PC-9 (cell line): ENCODE data around the gene PRRT1B. TPM values are rescaled to one million over a fixed set of nuclear protein-coding genes. Genes with fewer than 3 reads are reported as not detected.

ENCODE experiments used
- BruUV-seq: library from RNA; stranded (reverse); fragments of 400-500 nt; replicated peaks from 2 replicates; lab custom pipeline; 2021; lab: Mats Ljungman, UMichigan
- CTCF ChIA-PET: fragments of 300-600 bp; sonication (Branson Sonifier 250); formaldehyde crosslinking; loops from one replicate; lab custom pipeline; 2022; ENCODE audit warnings: antibody characterized with exemption; lab: Charles Lee
- POLR2A ChIA-PET: fragments of 300-600 bp; sonication (Branson Sonifier 250); formaldehyde crosslinking; loops from one replicate; lab custom pipeline; 2022; ENCODE audit warnings: antibody characterized with exemption; ENCODE audit not compliant: unreplicated experiment; lab: Charles Lee
- DNase-seq, 2 experiments: peaks; one replicate each; pipeline versions ENCODE4 v3.0.0 to v3.0.0-alpha.2; 2015 to 2022; ENCODE audit warnings: mixed read lengths in 1 of 2
- H2AFZ ChIP-seq: fragments of 200-600 bp; sonication (generic); 2 replicates; pipeline ENCODE4 v1.8.1; 2017; ENCODE audit warnings: antibody characterized with exemption
- H3F3A ChIP-seq: fragments of 200-600 bp; sonication (generic); 2 replicates; pipeline ENCODE4 v1.8.1; 2017; ENCODE audit warnings: antibody characterized with exemption, mild to moderate bottlenecking, low read depth; ENCODE audit not compliant: insufficient read depth
- H3K27ac ChIP-seq: fragments of 200-600 bp; sonication (generic); 2 replicates; pipeline ENCODE4 v1.6.1; 2016; ENCODE audit warnings: mixed run types
- H3K27me3 ChIP-seq: fragments of 200-600 bp; sonication (generic); 2 replicates; pipeline ENCODE4 v1.6.1; 2016; ENCODE audit warnings: low read depth, mixed run types; ENCODE audit not compliant: insufficient read depth
- H3K36me3 ChIP-seq: fragments of 200-600 bp; sonication (generic); 2 replicates; pipeline ENCODE4 v1.6.1; 2016; ENCODE audit warnings: low read depth, mixed run types
- H3K4me1 ChIP-seq: fragments of 200-600 bp; sonication (generic); replicated peaks from 2 replicates; pipeline ENCODE4 v1.6.1; 2016; ENCODE audit warnings: mixed run types; ENCODE audit not compliant: insufficient read depth
- H3K4me2 ChIP-seq: fragments of 200-600 bp; sonication (generic); 2 replicates; pipeline ENCODE4 v1.6.1; 2017; ENCODE audit warnings: mixed run types
- H3K4me3 ChIP-seq: fragments of 200-600 bp; sonication (generic); 2 replicates; pipeline ENCODE4 v1.6.1; 2016; ENCODE audit warnings: mixed run types
- H3K79me2 ChIP-seq: fragments of 200-600 bp; sonication (generic); 2 replicates; pipeline ENCODE4 v1.6.1; 2017; ENCODE audit warnings: low read depth, mixed run types
- H3K9me2 ChIP-seq: fragments of 200-600 bp; sonication (generic); 2 replicates; pipeline ENCODE4 v1.8.1; 2017; ENCODE audit warnings: mild to moderate bottlenecking; ENCODE audit not compliant: insufficient read depth
- H3K9me3 ChIP-seq: fragments of 200-600 bp; sonication (generic); 2 replicates; pipeline ENCODE4 v1.8.1; 2016; ENCODE audit warnings: low read depth; ENCODE audit not compliant: insufficient read depth
- H4K20me1 ChIP-seq: fragments of 200-600 bp; sonication (generic); 2 replicates; pipeline ENCODE4 v1.8.1; 2017; ENCODE audit not compliant: insufficient read depth
- EZH2 ChIP-seq: fragments of 200-600 bp; sonication (generic); IDR thresholded peaks from 2 replicates; pipeline ENCODE4 v1.8.0; 2017; ENCODE audit warnings: antibody characterized with exemption, low read depth
- intact Hi-C: fragments of 100-400 bp; cut with micrococcal nuclease; formaldehyde crosslinking; loops from one replicate; pipeline ENCODE4 v1.10.0; 2022; ENCODE audit not compliant: unreplicated experiment
- total RNA-seq: library from RNA; stranded (reverse); gene quantifications from 2 replicates; pipeline ENCODE4 v1.2.3, GENCODE V29; 2021
- TF ChIP-seq, protein P1 (sequence below): fragments of 200-600 bp; sonication (generic); conservative IDR thresholded peaks from 2 replicates; pipeline ENCODE4 v1.6.1; 2017; ENCODE audit warnings: mixed run types, antibody characterized with exemption, mild to moderate bottlenecking, moderate library complexity

The PRRT1B gene
- total RNA-seq, 1 experiment from 2014 or later: not detected

GRCh38 chr9:131499254-131499767 is 46.0 kb upstream of the PRRT1B start:
- no peaks in the 10 kb centered on the region for H3K27me3 ChIP-seq
- POLR2A ChIA-PET: no interaction called here
- peaks cover 21% of the 10 kb centered on the region; the same call in 1 of the 2 replicates for H3F3A ChIP-seq
- CTCF ChIA-PET: no interaction called here
- H3K4me1 ChIP-seq: no peaks in the 10 kb centered on the region
- no peak for TF ChIP-seq EZH2
- TF ChIP-seq, protein P1, sequence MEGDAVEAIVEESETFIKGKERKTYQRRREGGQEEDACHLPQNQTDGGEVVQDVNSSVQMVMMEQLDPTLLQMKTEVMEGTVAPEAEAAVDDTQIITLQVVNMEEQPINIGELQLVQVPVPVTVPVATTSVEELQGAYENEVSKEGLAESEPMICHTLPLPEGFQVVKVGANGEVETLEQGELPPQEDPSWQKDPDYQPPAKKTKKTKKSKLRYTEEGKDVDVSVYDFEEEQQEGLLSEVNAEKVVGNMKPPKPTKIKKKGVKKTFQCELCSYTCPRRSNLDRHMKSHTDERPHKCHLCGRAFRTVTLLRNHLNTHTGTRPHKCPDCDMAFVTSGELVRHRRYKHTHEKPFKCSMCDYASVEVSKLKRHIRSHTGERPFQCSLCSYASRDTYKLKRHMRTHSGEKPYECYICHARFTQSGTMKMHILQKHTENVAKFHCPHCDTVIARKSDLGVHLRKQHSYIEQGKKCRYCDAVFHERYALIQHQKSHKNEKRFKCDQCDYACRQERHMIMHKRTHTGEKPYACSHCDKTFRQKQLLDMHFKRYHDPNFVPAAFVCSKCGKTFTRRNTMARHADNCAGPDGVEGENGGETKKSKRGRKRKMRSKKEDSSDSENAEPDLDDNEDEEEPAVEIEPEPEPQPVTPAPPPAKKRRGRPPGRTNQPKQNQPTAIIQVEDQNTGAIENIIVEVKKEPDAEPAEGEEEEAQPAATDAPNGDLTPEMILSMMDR: no peak
- H3K27ac ChIP-seq: no peak overlapping the region
- DNase-seq: no peak
- no peaks in the 10 kb centered on the region for H3K79me2 ChIP-seq
- no peaks in the 10 kb centered on the region for H3K9me2 ChIP-seq
- H3K4me2 ChIP-seq: no peak overlapping the region
- peaks cover 24% of the 10 kb centered on the region for H4K20me1 ChIP-seq
- H2AFZ ChIP-seq: no peak overlapping the region
- H3K4me3 ChIP-seq: no peak overlapping the region
- H3K36me3 ChIP-seq: peaks cover 17% of the 10 kb centered on the region; the same call in 1 of the 2 replicates
- H3K9me3 ChIP-seq: no peaks in the 10 kb centered on the region
- BruUV-seq: no TSS peak
- intact Hi-C loops: no loop called here

GRCh38 chr9:131500377-131500776 is 44.9 kb upstream of the PRRT1B start:
- no TSS peak for BruUV-seq
- Histone ChIP-seq H3K4me2 (no peak overlapping the region), H3K9me2 (no peaks in the 10 kb centered on the region), H3K79me2 (no peaks in the 10 kb centered on the region), H3K4me3 (no peak overlapping the region), H3K9me3 (no peaks in the 10 kb centered on the region), H3K4me1 (no peaks in the 10 kb centered on the region), H3F3A (peaks cover 21% of the 10 kb centered on the region; the same call in 1 of the 2 replicates), H3K36me3 (peaks cover 17% of the 10 kb centered on the region; the same call in 1 of the 2 replicates), H3K27ac (no peak overlapping the region), H3K27me3 (no peaks in the 10 kb centered on the region), H4K20me1 (peaks cover 18% of the 10 kb centered on the region), H2AFZ (no peak overlapping the region)
- CTCF ChIA-PET: interaction anchor here (0.6 kb wide), 1 partner anchor 128 kb away, joined by 3 read pairs; no protein-coding TSS in a partner anchor
- POLR2A ChIA-PET: interaction anchor here (0.5 kb wide), 1 partner anchor 939 kb away, joined by 7 read pairs; no protein-coding TSS in a partner anchor
- intact Hi-C loops: no loop called here
- TF ChIP-seq, protein P1: no peak
- TF ChIP-seq EZH2: no peak
- no peak for DNase-seq

DNA sequence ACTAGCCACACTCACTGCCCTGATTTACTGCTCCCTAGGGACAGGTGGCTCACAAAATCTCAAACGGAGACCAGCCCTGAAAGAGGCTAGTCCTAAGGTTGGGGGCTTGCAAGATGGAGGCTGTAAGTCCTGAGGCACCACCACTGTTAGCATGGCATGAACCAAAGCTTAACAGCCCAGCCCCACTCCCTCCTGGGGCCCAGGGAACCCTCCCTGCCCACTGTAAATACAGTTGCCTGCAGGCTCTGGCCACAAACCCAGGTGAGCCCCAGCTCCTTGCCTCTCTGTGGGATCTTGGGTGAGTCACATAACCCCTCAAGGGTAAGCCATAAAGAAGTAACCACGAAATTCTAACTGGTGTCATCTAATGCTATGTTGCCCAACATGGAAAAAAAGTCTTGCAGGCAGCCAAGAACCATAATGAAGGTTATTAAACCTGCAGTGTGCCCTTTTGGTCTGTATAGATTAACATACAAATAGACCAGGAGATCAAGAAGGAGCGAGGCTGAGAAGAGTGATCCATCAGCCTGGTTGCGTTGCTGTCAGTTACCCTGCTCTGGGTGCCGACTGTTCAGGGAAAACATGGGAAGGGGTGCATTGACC is 44.3 kb upstream of the PRRT1B start:
- H3K27ac ChIP-seq: no peak overlapping the region
- H2AFZ ChIP-seq: no peak overlapping the region
- H3K27me3 ChIP-seq: no peaks in the 10 kb centered on the region
- H3K4me1 ChIP-seq: no peaks in the 10 kb centered on the region
- CTCF ChIA-PET: no interaction called here
- H4K20me1 ChIP-seq: peaks cover 18% of the 10 kb centered on the region
- intact Hi-C loops: no loop called here
- H3K9me3 ChIP-seq: no peaks in the 10 kb centered on the region
- no peak overlapping the region for H3K4me3 ChIP-seq
- peaks cover 24% of the 10 kb centered on the region; the same call in 1 of the 2 replicates for H3F3A ChIP-seq
- H3K4me2 ChIP-seq: no peak overlapping the region
- H3K9me2 ChIP-seq: no peaks in the 10 kb centered on the region
- POLR2A ChIA-PET: interaction anchor here (0.5 kb wide), 1 partner anchor 940 kb away, joined by 7 read pairs; no protein-coding TSS in a partner anchor
- H3K36me3 ChIP-seq: peaks cover 17% of the 10 kb centered on the region; the same call in 1 of the 2 replicates
- TF ChIP-seq, protein P1: no peak
- no peak for TF ChIP-seq EZH2
- peak; percentile 45 to 74 for DNase-seq
- no peaks in the 10 kb centered on the region for H3K79me2 ChIP-seq
- BruUV-seq: no TSS peak
